GM19463 (cell line): ENCODE data around the gene HDAC4.

Experiments used
- ATAC-seq: cut with Tn5 transposase; IDR thresholded peaks from one replicate; pipeline ENCODE4 v1.9.1; 2021; ENCODE audit warnings: mild to moderate bottlenecking, moderate library complexity; ENCODE audit not compliant: unreplicated experiment

HDAC4 gene

GRCh38 chr2:239136762-239137161 is 264.1 kb downstream of the HDAC4 start:
- no peak for ATAC-seq

- ATAC-seq, result no peak
These were observed 264.6 kb downstream of the HDAC4 start for GRCh38 chr2:239136203-239136602.

- no peak for ATAC-seq
These were observed 265.3 kb downstream of the HDAC4 start for GRCh38 chr2:239135531-239135930.

- no peak for ATAC-seq
These were observed 266.8 kb downstream of the HDAC4 start for GRCh38 chr2:239133945-239134570.

GRCh38 chr2:239132786-239133185 is 268.0 kb downstream of the HDAC4 start:
- no peak for ATAC-seq

- ATAC-seq, result no peak
These were observed 268.6 kb downstream of the HDAC4 start for GRCh38 chr2:239132156-239132709.

GRCh38 chr2:239131521-239131920 is 269.3 kb downstream of the HDAC4 start:
- no peak for ATAC-seq

GRCh38 chr2:239130786-239131325 is 270.0 kb downstream of the HDAC4 start:
- ATAC-seq, result no peak

GRCh38 chr2:239130041-239130440 is 270.8 kb downstream of the HDAC4 start:
- ATAC-seq, result no peak

GRCh38 chr2:239129147-239129920 is 271.5 kb downstream of the HDAC4 start:
- no peak for ATAC-seq

GRCh38 chr2:239128706-239129105 is 272.1 kb downstream of the HDAC4 start:
- no peak for ATAC-seq

GRCh38 chr2:239127513-239127912 is 273.3 kb downstream of the HDAC4 start:
- no peak for ATAC-seq

GRCh38 chr2:239125726-239126675 is 274.8 kb downstream of the HDAC4 start:
- ATAC-seq, result no peak

GRCh38 chr2:239124152-239124899 is 276.5 kb downstream of the HDAC4 start:
- ATAC-seq, result no peak

GRCh38 chr2:239122421-239123110 is 278.3 kb downstream of the HDAC4 start:
- ATAC-seq, result no peak

GRCh38 chr2:239121600-239122012 is 279.2 kb downstream of the HDAC4 start:
- no peak for ATAC-seq

GRCh38 chr2:239120664-239121063 is 280.2 kb downstream of the HDAC4 start:
- ATAC-seq, result no peak

- ATAC-seq, result no peak
These were observed 281.3 kb downstream of the HDAC4 start for GRCh38 chr2:239119346-239120126.
